NCI-H526 (cell line): ENCODE results near the gene SELE.
"Not testable (repeated sequence)": the region's sequence is repeated elsewhere in the genome, so short reads cannot be mapped to it uniquely, and the experiment has no call there.

Source experiments
- DNase-seq, 2 experiments: peaks; one replicate each; lab custom pipeline; 2025; lab: John Stamatoyannopoulos, UW

Gene SELE

GRCh38 chr1:169722779-169723178 is 11.1 kb downstream of the SELE start:
- no peak for DNase-seq

GRCh38 chr1:169715100-169715499 is 18.8 kb downstream of the SELE start:
- DNase-seq: not testable (repeated sequence)

- DNase-seq: not testable (repeated sequence)
Measured at GRCh38 chr1:169713090-169713489, 20.8 kb downstream of the SELE start.

- no peak for DNase-seq
Measured at GRCh38 chr1:169712309-169712631, 21.6 kb downstream of the SELE start.

GRCh38 chr1:169711469-169712308 is 22.2 kb downstream of the SELE start, which contains the start of gene SELL:
Gene SELL (minus strand): TSS chr1:169711620. CDS start chr1:169711498, 122 bp downstream.
- peak; percentile 83 to 91 for DNase-seq

GRCh38 chr1:169708647-169709046 is 25.2 kb downstream of the SELE start:
- DNase-seq: no peak

- no peak for DNase-seq
Measured at GRCh38 chr1:169707912-169708604, 25.8 kb downstream of the SELE start.

GRCh38 chr1:169704797-169705196 is 29.1 kb downstream of the SELE start:
- no peak for DNase-seq

GRCh38 chr1:169701261-169702005 is 32.4 kb downstream of the SELE start:
- DNase-seq: no peak

- DNase-seq: no peak
Measured at GRCh38 chr1:169699707-169700106, 34.2 kb downstream of the SELE start.

- DNase-seq: no peak
Measured at GRCh38 chr1:169698976-169699375, 34.9 kb downstream of the SELE start.

GRCh38 chr1:169697755-169698154 is 36.1 kb downstream of the SELE start:
- DNase-seq: no peak

- no peak for DNase-seq
Measured at GRCh38 chr1:169696273-169697100, 37.4 kb downstream of the SELE start.

GRCh38 chr1:169694304-169695075 is 39.4 kb downstream of the SELE start:
- DNase-seq: no peak

- DNase-seq: no peak
Measured at GRCh38 chr1:169692756-169693460, 41.0 kb downstream of the SELE start.

GRCh38 chr1:169690489-169690888 is 43.4 kb downstream of the SELE start:
- no peak for DNase-seq

- no peak for DNase-seq
Measured at GRCh38 chr1:169689395-169689794, 44.5 kb downstream of the SELE start.

GRCh38 chr1:169688377-169688776 is 45.5 kb downstream of the SELE start:
- DNase-seq: not testable (repeated sequence)

- no peak for DNase-seq
Measured at GRCh38 chr1:169683661-169684060, 50.2 kb downstream of the SELE start.

- DNase-seq: not testable (repeated sequence)
Measured at GRCh38 chr1:169683168-169683567, 50.7 kb downstream of the SELE start.
